ENCODE measurements around the gene FAF1.

DNA sequence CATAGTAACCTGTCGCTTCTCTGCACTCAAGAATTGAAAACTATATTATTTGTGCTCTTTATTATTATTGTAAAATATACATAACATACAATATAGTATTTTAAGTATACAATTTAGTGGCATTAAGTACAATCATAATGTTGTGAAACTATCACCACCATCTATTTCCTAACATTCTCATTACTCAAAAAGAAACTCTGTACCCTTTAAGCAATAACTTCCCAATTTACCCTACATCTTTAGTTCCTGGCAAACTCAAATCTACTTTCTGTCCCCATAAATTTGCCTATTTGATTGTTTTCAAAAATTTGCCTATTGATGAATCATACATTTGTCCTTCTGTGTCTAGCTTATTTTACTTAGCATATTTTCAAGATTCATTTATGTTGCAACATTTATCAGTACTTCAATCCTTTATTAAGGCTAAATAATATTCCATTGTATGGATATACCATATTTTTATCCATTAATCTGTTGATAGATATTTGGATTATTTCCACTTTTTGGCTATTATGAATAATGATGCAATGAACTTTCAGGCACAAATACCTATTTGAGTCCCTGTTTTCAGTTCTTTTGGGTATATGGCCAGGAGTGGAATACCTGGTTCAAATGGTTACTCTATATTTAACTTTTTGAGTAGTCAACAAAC is 437.2 kb downstream of the FAF1 start:
- TF ChIP-seq, protein P1, sequence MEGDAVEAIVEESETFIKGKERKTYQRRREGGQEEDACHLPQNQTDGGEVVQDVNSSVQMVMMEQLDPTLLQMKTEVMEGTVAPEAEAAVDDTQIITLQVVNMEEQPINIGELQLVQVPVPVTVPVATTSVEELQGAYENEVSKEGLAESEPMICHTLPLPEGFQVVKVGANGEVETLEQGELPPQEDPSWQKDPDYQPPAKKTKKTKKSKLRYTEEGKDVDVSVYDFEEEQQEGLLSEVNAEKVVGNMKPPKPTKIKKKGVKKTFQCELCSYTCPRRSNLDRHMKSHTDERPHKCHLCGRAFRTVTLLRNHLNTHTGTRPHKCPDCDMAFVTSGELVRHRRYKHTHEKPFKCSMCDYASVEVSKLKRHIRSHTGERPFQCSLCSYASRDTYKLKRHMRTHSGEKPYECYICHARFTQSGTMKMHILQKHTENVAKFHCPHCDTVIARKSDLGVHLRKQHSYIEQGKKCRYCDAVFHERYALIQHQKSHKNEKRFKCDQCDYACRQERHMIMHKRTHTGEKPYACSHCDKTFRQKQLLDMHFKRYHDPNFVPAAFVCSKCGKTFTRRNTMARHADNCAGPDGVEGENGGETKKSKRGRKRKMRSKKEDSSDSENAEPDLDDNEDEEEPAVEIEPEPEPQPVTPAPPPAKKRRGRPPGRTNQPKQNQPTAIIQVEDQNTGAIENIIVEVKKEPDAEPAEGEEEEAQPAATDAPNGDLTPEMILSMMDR (conservative IDR thresholded peaks at IDR 0.05; ENCODE audit: low read depth, low read length) = no peak
- no peak for TF ChIP-seq EZH2 (IDR thresholded peaks at IDR 0.05; ENCODE audit: borderline replicate concordance, low read depth, low read length, poor library complexity, severe bottlenecking)
